ENCODE measurements around the gene PIN4.

DNA sequence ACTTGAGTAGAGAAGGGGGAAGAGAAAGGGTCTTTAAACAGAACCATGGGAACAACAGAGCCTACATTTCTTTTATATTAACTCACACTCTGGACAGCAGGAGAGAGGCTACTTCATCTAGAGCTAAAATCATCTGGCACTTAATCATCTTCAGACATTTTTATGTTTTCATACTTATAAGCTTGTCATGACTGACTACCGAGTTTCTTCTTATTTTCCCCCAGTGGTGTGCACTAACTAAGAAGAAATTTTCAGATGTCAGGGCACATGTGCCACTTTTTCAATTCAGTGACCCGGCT lies 38.0 kb upstream of the PIN4 start:
- no peak for TF ChIP-seq CTCF (IDR thresholded peaks at IDR 0.05)
- TF ChIP-seq POLR2A (IDR thresholded peaks at IDR 0.05) = no peak

Data from body of pancreas (tissue), 4 donors.